ENCODE measurements around the gene OXSM. TPM values are rescaled to one million over a fixed set of nuclear protein-coding genes. Genes with fewer than 3 reads are reported as not detected.

Gene OXSM
- polyA plus RNA-seq, 1 experiment: 19.7 TPM

- TF ChIP-seq CTCF (IDR thresholded peaks at IDR 0.05; ENCODE audit: low read depth, low read length): no peak
These were observed 6.8 kb upstream of the OXSM start, which contains the start of gene NGLY1 for GRCh38 chr3:25782938-25783660. Gene NGLY1 (minus strand): TSS chr3:25783443. CDS start chr3:25783390, 53 bp downstream.

GRCh38 chr3:25783661-25784512, 6.0 kb upstream of the OXSM start:
- no peak for DNase-seq (ENCODE audit: low read depth, low spot score)
- Histone ChIP-seq H3K27me3 (ENCODE audit: control insufficient read depth, insufficient read depth, low read length) (no peaks in the 10 kb centered on the region), H3K9me3 (ENCODE audit: control insufficient read depth, insufficient read depth, low read length) (peaks cover 3% of the 10 kb centered on the region; the same call in 1 of the 2 replicates), H3K4me3 (ENCODE audit: low read depth, low read length) (peak overlapping the region; percentile 75), H3K27ac (ENCODE audit: low read depth, low read length) (peak overlapping the region; percentile 47)
- POLR2A ChIA-PET: interaction anchor here (0.8 to 1.7 kb wide), 4 partner anchors 37 to 120 kb away, joined by 4 to 11 read pairs (median 8); no protein-coding TSS in a partner anchor
- CTCF ChIA-PET: interaction anchor here (0.6 to 1.5 kb wide), 8 partner anchors 10 to 190 kb away, joined by 3 to 8 read pairs (median 3); no protein-coding TSS in a partner anchor
- no peak for TF ChIP-seq CTCF (IDR thresholded peaks at IDR 0.05; ENCODE audit: low read depth, low read length)

More at GRCh38 chr3:25782938-25783660, 6.8 kb upstream of the OXSM start, which contains the start of gene NGLY1:
- peak within 1 kb of the TSS; percentile 55 for H3K27ac ChIP-seq (ENCODE audit: low read depth, low read length)
- H3K9me3 ChIP-seq (ENCODE audit: control insufficient read depth, insufficient read depth, low read length): peaks cover 3% of the 10 kb centered on the region; the same call in 1 of the 2 replicates
- H3K27me3 ChIP-seq (ENCODE audit: control insufficient read depth, insufficient read depth, low read length): no peaks in the 10 kb centered on the region
- DNase-seq (ENCODE audit: low read depth, low spot score): peak; percentile 36
- CTCF ChIA-PET: interaction anchor here (0.6 to 1.5 kb wide), 10 partner anchors 11 to 189 kb away, joined by 3 to 8 read pairs (median 3); no protein-coding TSS in a partner anchor
- H3K4me3 ChIP-seq (ENCODE audit: low read depth, low read length): peak within 1 kb of the TSS; percentile 84
- POLR2A ChIA-PET: interaction anchor here (0.8 to 1.7 kb wide), 5 partner anchors 37 to 122 kb away, joined by 3 to 11 read pairs (median 7); no protein-coding TSS in a partner anchor

GRCh38 chr3:25784971-25785370, 4.9 kb upstream of the OXSM start:
- no peaks in the 10 kb centered on the region for H3K27me3 ChIP-seq (ENCODE audit: control insufficient read depth, insufficient read depth, low read length)
- POLR2A ChIA-PET: no interaction called here
- H3K9me3 ChIP-seq (ENCODE audit: control insufficient read depth, insufficient read depth, low read length): peaks cover 3% of the 10 kb centered on the region; the same call in 1 of the 2 replicates
- H3K27ac ChIP-seq (ENCODE audit: low read depth, low read length): no peak overlapping the region
- TF ChIP-seq CTCF (IDR thresholded peaks at IDR 0.05; ENCODE audit: low read depth, low read length): no peak
- DNase-seq (ENCODE audit: low read depth, low spot score): no peak
- CTCF ChIA-PET: interaction anchor here (0.7 kb wide), 1 partner anchor 63 kb away, joined by 4 read pairs; no protein-coding TSS in a partner anchor
- H3K4me3 ChIP-seq (ENCODE audit: low read depth, low read length): no peak overlapping the region

- POLR2A ChIA-PET: interaction anchor here (0.7 kb wide), 1 partner anchor 146 kb away, joined by 4 read pairs; no protein-coding TSS in a partner anchor
- Histone ChIP-seq H3K9me3 (ENCODE audit: control insufficient read depth, insufficient read depth, low read length) (peaks cover 3% of the 10 kb centered on the region; the same call in 1 of the 2 replicates), H3K27me3 (ENCODE audit: control insufficient read depth, insufficient read depth, low read length) (no peaks in the 10 kb centered on the region), H3K4me3 (ENCODE audit: low read depth, low read length) (no peak overlapping the region), H3K27ac (ENCODE audit: low read depth, low read length) (no peak overlapping the region)
- DNase-seq (ENCODE audit: low read depth, low spot score): no peak
- CTCF ChIA-PET: no interaction called here
- TF ChIP-seq CTCF (IDR thresholded peaks at IDR 0.05; ENCODE audit: low read depth, low read length): no peak
These were observed 4.1 kb upstream of the OXSM start for GRCh38 chr3:25785826-25786225.
